HPDE6-E6E7 (cell line): ENCODE measurements around the gene CD82.

Experiments used
- DNase-seq: peaks from one replicate; pipeline ENCODE4 v3.0.0; 2011; ENCODE audit warnings: missing footprints; ENCODE audit errors: extremely low spot score

CD82 gene

GRCh38 chr11:44575962-44576361 lies 10.5 kb downstream of the CD82 start:
- no peak for DNase-seq

DNA sequence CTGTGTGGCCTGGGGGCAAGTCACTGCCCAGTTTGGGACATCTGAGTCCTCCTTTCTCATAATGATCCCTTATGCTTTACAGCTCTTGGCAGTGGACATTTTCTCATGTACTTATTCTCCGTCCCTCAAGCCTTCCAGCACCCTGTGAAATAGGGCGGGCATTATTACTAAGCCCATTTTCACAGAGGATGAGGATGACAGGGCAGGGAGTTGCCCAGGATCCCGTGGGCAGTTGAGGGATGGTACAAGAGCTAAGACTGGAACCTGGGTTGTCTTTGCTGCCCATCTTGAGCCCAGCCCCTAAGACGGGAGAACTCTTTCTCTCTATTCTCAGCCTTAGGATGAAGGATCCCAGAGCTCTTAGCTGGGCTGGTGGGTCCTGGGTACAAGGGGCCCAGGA lies 11.2 kb downstream of the CD82 start:
- DNase-seq: no peak

GRCh38 chr11:44577231-44577830 lies 11.9 kb downstream of the CD82 start:
- peak; percentile 52 for DNase-seq

- no peak for DNase-seq
Measured at GRCh38 chr11:44578279-44578678, 12.8 kb downstream of the CD82 start.

- no peak for DNase-seq
Measured at GRCh38 chr11:44579302-44579761, 13.9 kb downstream of the CD82 start.

DNA sequence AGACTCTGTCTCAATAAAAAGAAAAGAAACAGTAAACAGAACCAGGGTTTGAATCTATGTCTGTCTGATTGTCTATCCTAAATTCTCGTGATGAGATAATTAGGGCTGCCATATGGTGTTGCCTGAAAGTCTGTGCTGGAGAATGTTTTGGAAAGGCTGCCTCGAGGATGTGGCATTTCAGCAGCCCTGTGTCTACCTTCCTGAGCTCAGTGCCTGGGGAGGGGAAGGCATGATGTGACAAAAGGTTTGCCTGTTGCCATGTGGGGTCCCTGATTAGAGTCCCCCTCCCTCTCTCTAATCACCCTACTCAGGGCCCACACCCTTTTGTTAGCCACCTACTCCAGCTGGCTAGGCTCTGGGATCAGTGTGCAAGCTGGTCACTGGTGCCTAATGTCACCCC lies 15.2 kb downstream of the CD82 start:
- no peak for DNase-seq

DNA sequence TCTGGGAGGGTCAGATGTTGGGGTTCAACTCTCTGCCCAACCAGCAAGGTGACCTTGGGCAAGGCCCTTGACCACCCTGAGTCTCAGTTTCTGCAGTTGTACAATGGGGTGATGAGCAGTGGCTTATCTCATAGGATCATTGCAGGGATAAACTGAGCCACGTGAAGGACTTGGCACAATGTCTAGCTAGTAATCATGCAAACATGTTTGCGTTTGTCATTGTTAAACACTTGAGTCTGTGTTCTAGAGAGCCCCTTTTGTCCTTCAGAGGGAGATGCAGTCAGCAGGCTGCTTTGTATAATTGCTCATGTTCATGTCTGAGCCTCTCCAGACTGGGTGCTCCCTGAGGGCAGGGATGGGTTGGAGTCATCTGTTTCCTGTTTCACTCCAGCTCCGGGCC lies 15.8 kb downstream of the CD82 start:
- DNase-seq: no peak

DNA sequence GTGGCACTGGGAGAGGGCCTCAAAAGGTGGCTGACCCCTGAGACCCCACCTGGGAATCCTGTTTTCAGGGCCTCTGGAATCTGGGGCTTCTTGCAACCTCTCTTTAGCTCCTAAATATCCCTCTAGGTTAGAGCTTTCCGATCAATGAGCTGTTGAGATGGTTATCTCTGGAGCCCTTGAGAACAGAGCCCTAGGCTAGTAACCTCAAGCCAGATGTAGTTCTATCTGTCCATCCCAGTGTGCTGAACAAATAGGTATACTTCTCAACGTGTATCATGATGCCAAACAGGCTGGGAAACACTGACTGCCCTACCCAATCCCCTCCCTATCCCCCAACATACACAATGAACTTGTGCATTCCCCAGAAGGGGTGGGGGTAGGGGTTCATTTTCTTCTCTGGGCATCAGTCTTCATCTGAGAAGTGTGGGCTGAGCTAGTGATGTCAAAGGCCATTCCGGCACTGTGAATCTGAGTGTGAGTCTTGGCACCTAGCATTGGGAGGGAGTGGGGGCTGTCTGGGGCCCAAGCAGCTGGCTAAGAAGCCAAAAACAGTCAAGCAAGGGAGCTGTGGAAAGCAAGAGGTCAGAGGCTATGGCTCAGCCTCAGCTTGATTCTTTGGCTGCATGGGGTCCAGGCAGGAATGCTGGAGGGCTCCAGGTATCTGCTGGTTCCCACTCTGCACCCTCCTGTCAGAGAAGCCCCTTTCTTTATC lies 17.3 kb downstream of the CD82 start:
- DNase-seq: no peak

DNA sequence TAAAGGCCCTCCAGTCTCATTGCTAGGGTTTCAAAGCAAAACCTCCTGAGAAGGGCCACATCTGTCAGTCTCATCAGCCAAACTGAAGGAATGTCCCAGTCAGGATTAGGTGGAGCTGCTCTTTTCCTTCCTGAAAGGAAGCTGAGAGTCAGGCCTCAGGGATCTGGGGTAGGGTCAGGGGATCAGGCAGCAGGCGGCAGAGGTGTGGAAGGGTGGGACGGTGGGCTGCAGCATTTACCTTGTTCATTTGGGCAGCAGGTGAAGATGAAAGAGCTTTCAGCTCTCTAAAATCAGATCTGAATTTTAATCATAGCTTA lies 17.8 kb downstream of the CD82 start:
- DNase-seq: no peak

DNA sequence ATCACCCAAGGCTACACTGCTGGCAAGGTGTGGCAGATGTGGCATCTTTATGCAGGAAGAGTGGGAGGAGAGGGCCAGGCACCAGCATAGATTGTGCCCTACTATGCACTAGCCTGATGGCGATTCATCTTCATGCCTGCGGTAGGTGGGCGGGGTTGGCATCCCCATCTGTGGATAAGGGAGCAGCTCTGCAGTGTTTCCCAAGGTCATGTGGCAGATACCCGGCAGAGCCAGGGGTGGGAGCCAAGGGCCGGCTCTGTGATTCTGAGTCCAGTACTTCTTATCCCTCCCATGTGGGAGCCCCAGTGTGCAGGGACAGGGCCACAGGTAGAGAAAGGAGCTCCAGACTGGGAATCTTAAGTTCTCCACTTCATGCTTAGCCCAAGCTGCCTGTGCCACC lies 20.0 kb downstream of the CD82 start:
- DNase-seq: no peak

DNA sequence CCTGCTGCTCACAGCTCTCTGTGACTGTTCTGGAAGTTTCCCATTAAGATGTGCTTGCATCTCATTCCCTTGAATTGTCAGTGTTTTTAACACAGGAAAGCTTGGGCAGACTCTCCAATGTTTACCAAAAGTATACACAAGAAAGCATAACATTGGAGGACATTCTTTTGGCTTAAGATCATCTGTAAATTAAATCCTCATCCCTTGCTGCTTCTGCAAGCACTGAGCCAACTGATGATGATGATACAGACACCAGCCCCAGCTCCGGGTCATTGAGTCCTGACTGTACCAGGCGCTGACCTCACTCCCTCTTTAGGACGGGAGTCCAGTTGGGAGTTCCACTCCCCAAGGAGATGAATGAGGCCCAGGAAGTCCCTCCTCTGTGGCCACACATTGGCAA lies 23.8 kb downstream of the CD82 start:
- no peak for DNase-seq

DNA sequence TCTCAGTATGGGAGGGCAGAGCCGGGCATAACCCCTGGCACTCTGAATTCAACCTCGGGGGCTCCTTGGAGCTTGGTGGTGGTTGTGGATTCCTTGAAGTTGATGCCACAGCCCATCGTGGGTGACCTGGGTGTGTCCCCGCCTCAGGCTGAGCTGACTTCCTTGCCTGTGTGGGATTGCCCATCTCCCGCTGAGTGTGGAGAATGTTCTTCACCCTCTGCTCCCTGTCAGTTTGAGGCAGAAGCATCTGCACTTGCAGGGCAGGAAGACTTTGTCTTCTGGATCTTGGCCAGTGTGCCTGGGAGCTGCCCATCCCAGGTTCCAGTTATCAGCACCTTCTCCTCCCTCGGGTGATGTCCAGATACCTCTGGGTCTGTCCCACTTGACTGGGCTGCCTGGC lies 25.3 kb downstream of the CD82 start:
- no peak for DNase-seq

- DNase-seq: no peak
Measured at GRCh38 chr11:44591557-44591956, 26.1 kb downstream of the CD82 start.

- no peak for DNase-seq
Measured at GRCh38 chr11:44592125-44592940, 26.9 kb downstream of the CD82 start.

GRCh38 chr11:44593251-44593650 lies 27.8 kb downstream of the CD82 start:
- no peak for DNase-seq

DNA sequence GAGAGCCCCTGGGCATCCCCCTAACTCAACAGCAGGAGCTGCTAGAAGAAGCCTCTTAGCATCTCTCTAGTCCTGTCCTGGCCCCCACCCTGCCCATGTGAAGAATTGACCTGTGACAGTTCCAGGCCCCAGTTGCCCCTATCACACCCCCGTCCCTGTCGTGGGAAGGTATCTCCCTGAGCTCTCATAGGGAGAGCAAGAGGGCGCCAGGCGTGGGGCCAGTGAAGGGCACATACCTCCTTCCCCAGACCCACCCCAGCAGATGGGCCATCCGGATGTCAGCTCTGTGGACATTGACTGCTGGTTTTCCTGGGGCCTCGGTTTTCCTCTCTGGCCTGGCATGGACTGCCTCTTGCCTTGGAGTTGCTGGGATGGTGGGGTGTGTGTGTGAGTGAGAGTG lies 29.5 kb downstream of the CD82 start:
- DNase-seq: no peak

- no peak for DNase-seq
Measured at GRCh38 chr11:44595964-44596381, 30.5 kb downstream of the CD82 start.

GRCh38 chr11:44596525-44597276 lies 31.2 kb downstream of the CD82 start:
- no peak for DNase-seq

- no peak for DNase-seq
Measured at GRCh38 chr11:44597358-44598012, 32.0 kb downstream of the CD82 start.

GRCh38 chr11:44598831-44599230 lies 33.4 kb downstream of the CD82 start:
- no peak for DNase-seq

GRCh38 chr11:44600261-44600660 lies 34.8 kb downstream of the CD82 start:
- DNase-seq: no peak
